NCI-H345 treated with DMSO at 0.1 percent for 48 hours (cell line): ENCODE data around the gene HAX1.
"Not testable (repeated sequence)": the region's sequence is repeated elsewhere in the genome, so short reads cannot be mapped to it uniquely, and the experiment has no call there.

ENCODE experiments used
- DNase-seq: peaks from one replicate; lab custom pipeline; 2025; ENCODE audit not compliant: unreplicated experiment; lab: John Stamatoyannopoulos, UW

Gene HAX1

GRCh38 chr1:154276797-154277196 lies 4.4 kb downstream of the HAX1 start:
- DNase-seq: no peak

- not testable (repeated sequence) for DNase-seq
Measured at GRCh38 chr1:154287591-154287990, 15.2 kb downstream of the HAX1 start.

GRCh38 chr1:154288661-154289060 lies 16.2 kb downstream of the HAX1 start:
- DNase-seq: no peak

GRCh38 chr1:154290921-154291320 lies 18.5 kb downstream of the HAX1 start:
- no peak for DNase-seq

GRCh38 chr1:154295408-154296235 lies 23.2 kb downstream of the HAX1 start:
- peak; percentile 39 for DNase-seq

GRCh38 chr1:154301582-154301981 lies 29.2 kb downstream of the HAX1 start:
- no peak for DNase-seq

- no peak for DNase-seq
Measured at GRCh38 chr1:154304664-154305337, 32.4 kb downstream of the HAX1 start.

GRCh38 chr1:154306151-154306550 lies 33.7 kb downstream of the HAX1 start:
- no peak for DNase-seq

GRCh38 chr1:154307670-154308270 lies 35.3 kb downstream of the HAX1 start:
- not testable (repeated sequence) for DNase-seq

- not testable (repeated sequence) for DNase-seq
Measured at GRCh38 chr1:154309136-154309535, 36.7 kb downstream of the HAX1 start.

- DNase-seq: not testable (repeated sequence)
Measured at GRCh38 chr1:154312229-154313065, 40.0 kb downstream of the HAX1 start.

GRCh38 chr1:154313066-154313356 lies 40.6 kb downstream of the HAX1 start:
- DNase-seq: no peak

GRCh38 chr1:154314226-154314625 lies 41.8 kb downstream of the HAX1 start:
- DNase-seq: not testable (repeated sequence)

- no peak for DNase-seq
Measured at GRCh38 chr1:154316704-154317103, 44.3 kb downstream of the HAX1 start.

- no peak for DNase-seq
Measured at GRCh38 chr1:154318386-154318785, 46.0 kb downstream of the HAX1 start.

- no peak for DNase-seq
Measured at GRCh38 chr1:154320882-154321608, 48.6 kb downstream of the HAX1 start, which contains the start of gene AQP10. Gene AQP10 (plus strand): TSS chr1:154321093. CDS start chr1:154321156, 63 bp downstream.

- not testable (repeated sequence) for DNase-seq
Measured at GRCh38 chr1:154321609-154321934, 49.1 kb downstream of the HAX1 start.

GRCh38 chr1:154323493-154323892 lies 51.1 kb downstream of the HAX1 start:
- DNase-seq: no peak

- DNase-seq: no peak
Measured at GRCh38 chr1:154324241-154324640, 51.8 kb downstream of the HAX1 start.
